AG08395 (cell line): Measurements from ENCODE around the gene SPIB.

Experiments
- DNase-seq: peaks from one replicate; pipeline ENCODE4 v3.0.0; 2012; ENCODE audit warnings: mixed read lengths, low spot score

SPIB gene

DNA sequence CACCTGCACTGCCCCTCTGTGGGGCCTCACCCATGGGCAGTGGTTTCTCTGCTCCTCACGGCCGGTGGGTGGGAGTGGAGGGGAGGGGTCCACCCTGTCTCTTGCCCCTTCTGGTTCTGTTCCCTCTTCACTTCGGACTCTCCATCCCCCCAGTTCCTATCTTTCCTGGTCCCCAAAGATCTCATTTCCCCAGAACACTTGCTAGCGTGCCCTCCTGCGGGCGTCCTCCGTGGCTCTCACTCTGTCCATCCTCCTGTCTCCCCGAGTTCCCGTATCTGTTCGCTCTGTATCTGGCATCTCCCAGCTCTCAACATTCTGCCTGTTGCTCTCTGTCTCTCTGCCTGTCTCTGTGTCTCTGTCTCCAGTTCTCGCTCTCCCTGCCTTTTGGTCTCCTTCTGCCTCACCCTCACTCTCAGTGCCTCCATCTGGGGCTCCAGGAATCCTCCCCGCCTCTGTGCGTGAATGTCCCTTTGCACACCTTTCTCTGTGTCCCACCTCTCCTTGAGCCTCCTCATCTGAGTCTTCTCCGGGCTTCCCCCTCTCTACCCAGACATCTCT, 363 bp downstream of the SPIB start:
- no peak for DNase-seq

DNA sequence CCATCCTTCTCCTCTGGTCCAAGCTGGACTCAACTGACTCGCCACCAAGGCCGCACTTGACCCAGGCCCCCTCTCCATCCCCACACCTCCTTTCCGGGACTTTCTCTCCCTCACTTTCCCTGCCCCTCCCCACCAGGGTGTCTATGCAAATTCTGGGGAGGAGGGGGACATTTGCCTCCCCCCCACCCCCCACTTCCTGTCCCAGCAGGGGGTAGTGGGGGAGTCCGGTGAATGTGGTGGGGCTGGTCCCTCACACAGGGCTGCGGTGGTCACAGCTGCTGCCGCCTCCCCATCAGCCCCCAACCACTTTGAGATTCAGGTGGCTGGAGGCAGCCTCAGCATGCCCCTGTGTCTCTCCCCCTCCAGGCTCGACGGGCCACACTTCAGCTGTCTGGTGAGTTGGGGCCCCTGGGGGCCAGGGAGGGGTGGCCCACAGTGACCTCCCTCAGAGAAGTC, 870 bp downstream of the SPIB start:
- DNase-seq = no peak

DNA sequence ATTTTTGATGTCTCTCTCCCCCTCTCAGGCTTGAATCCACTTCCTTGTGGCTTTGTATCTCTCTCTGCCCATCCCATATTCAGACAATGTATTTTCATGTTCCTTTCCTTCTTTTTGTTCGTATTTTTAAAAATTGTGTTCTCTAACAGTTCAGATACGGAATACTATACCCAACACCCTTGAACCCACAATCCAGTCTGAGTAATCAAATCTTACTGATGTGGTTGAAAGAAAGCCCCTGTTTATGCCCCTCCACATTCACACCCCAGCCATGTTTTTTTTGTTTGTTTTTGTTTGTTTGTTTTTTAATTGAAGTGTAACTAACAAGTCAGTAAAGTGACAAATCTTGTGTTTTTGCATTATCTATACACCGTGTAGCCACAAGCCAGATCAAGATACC, 1.4 kb downstream of the SPIB start:
- no peak for DNase-seq

DNA sequence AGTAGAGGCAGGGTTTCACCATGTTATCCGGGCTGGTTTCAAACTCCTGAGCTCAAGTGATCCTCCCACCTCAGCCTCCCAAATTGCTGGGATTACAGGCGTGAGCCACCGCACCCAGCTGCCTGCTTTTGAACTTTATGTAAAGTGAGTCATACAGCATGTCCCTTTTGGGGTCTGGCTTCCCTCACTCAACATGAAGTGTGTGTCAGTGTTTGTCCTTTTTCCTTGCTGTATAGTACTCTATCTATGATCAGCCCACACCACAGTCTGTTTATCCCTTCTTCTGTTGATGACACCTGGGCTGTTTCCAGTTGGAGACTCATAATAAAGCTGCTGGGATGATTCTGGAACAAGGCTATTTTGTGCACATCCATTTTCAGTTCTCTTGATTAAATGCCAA, 2.1 kb downstream of the SPIB start:
- no peak for DNase-seq

DNA sequence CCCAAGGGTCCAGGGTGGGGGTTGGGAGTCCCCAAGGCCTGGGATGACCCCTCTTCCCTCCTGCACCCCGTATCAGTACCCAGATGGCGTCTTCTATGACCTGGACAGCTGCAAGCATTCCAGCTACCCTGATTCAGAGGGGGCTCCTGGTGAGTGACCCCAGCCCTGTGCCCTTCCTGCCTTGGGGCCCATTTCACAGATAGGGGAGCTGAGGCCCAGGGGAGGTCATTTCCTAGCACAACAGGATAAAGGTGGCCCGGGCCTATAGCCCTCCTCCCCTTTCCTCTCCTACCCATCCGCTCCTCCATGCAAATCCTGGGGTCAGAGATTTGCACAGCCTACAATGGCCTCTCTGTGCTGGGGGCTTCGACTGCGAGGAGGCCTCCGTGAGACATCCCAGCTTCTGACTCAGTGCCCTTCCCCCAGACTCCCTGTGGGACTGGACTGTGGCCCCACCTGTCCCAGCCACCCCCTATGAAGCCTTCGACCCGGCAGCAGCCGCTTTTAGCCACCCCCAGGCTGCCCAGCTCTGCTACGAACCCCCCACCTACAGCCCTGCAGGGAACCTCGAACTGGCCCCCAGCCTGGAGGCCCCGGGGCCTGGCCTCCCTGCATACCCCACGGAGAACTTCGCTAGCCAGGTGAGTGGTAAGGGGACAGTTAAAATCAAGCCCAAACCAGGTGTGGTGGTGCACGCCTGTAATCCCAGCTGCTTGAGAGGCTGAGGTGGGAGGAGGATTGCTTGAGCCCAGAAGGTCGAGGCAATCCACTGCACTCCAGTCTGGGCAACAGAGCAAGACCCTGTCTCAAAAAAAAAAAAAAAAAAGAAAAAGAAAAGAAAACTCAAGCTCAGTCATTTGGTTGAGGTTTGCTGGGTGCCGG, 3.9 kb downstream of the SPIB start:
- DNase-seq = no peak

DNA sequence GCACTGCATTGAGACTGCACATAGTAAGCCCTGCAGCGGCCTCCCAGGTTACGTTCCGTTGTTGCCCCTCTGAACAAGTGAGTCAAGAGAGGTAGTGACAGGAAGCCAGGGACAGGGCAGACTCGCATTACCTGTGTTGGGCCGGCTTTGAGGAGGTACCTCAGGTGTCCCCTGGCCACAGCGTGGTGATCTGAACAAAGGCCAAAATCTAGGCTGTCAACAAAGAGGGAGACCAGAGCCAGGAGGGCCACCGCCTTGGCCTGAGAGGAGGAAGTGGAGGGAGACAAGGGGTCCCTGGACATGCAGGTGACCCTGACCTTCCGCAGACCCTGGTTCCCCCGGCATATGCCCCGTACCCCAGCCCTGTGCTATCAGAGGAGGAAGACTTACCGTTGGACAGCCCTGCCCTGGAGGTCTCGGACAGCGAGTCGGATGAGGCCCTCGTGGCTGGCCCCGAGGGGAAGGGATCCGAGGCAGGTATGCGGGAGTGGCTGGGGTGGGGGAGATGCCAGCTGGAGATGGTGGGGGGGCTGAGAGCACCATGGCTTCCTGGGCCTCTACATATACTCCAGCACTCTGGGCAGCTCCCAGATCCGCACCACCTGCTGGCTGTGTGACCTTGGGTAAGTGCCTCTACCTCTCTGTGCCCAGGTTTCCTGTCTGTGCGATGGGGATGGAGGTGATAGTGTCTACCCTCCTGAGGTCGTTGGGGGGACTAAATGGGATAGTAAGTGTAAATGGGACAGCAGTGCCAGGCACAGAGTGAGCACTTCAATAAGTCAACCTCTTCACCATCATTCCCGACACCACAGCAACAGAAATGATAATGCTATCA, 4.8 kb downstream of the SPIB start:
- no peak for DNase-seq

DNA sequence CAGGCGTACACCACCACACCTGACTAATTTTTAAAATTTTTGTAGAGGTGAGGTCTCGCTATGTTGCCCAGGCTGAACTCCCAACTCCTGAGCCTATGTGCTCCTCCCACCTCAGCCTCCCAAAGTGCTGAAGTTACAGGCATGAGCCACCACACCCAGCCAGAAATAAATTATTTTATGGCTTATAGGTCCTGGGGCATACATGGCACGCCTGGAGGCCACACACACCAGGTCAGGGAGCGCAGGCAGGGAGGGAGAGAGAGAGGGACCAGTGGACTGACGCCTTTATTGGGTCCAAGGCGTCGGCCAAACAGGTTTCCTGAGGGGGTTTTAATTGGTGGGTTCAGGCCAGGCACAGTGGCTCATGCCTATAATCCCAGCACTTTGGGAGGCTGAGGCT, 6.8 kb downstream of the SPIB start:
- DNase-seq = no peak

DNA sequence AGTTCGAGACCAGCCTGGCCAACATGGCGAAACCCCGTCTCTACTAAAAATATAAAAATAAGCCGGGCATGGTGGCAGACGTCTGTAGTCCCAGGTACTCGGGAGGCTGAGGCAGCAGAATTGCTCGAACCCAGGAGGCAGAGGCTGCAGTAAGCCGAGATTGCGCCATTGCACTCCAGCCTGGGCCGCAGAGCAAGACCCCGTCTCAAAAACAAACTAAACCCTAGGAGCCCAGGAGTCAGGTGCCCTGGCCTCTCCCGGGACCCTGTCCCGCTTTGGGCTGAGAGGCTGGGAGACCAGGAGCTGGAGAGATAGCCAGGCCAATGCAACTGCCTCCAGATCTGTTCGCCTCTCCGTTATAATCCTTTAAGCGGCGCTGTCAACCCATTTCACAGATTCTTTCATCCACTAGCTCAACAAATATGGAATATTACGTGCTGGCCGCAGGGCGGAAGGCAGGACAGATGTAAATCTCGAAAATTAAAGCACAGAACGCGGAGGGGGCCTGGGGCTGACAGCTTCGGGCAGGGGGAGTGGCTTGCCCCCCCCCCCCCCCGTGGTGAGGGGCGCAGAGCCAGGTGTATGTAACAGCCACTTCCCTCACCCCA, 8.7 kb downstream of the SPIB start:
- no peak for DNase-seq

DNA sequence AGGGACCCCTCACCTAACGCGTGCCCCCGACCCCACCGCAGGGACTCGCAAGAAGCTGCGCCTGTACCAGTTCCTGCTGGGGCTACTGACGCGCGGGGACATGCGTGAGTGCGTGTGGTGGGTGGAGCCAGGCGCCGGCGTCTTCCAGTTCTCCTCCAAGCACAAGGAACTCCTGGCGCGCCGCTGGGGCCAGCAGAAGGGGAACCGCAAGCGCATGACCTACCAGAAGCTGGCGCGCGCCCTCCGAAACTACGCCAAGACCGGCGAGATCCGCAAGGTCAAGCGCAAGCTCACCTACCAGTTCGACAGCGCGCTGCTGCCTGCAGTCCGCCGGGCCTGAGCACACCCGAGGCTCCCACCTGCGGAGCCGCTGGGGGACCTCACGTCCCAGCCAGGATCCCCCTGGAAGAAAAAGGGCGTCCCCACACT, 9.3 kb downstream of the SPIB start:
- DNase-seq = peak; percentile 64

DNA sequence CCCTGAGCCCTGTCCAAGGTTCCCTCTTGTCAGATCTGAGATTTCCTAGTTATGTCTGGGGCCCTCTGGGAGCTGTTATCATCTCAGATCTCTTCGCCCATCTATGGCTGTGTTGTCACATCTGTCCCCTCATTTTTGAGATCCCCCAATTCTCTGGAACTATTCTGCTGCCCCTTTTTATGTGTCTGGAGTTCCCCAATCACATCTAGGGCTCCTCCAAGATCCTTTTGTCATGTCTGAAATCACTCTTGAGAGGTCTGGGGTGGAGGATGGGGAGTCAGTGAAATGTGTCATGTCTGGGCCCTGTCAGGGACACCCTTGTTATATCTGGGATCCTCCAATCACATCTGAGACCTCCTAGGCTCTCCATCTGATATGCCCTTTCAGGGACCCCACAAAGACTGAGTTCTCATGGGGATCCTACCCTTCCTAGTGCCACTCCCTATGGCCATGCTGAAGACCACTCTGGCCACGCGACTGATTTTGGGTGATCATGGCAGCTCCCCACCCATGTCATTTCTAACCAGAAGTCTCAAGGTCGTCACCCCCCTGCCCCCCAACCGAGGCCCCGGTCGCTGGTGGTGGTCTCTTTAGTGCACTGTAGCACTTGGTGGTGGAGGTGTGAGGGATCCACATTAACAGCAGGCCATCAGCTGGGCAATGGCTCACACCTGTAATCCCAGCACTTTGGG, 10.2 kb downstream of the SPIB start:
- DNase-seq = no peak

DNA sequence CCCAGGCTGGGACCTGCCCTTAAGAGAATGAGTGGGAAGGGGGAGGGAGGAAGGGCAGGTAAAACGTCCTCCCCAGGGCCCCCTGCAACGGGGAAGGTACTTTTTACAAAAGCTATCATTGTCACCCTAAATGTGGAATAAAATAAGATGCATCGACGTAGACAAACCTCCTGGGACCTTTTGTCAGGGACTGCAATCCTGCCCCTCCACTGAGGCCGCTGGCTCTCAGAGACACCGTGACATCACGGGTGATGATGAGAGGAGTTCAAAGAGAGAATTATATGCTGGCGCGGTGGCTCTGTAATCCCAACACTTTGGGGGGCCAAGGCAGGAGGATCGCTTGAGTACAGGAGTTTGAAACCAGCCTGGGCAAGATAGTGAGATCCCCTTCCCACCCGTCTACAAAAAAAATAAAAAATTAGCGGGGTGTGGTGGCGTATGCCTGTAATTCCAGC, 12.2 kb downstream of the SPIB start:
- DNase-seq = no peak

DNA sequence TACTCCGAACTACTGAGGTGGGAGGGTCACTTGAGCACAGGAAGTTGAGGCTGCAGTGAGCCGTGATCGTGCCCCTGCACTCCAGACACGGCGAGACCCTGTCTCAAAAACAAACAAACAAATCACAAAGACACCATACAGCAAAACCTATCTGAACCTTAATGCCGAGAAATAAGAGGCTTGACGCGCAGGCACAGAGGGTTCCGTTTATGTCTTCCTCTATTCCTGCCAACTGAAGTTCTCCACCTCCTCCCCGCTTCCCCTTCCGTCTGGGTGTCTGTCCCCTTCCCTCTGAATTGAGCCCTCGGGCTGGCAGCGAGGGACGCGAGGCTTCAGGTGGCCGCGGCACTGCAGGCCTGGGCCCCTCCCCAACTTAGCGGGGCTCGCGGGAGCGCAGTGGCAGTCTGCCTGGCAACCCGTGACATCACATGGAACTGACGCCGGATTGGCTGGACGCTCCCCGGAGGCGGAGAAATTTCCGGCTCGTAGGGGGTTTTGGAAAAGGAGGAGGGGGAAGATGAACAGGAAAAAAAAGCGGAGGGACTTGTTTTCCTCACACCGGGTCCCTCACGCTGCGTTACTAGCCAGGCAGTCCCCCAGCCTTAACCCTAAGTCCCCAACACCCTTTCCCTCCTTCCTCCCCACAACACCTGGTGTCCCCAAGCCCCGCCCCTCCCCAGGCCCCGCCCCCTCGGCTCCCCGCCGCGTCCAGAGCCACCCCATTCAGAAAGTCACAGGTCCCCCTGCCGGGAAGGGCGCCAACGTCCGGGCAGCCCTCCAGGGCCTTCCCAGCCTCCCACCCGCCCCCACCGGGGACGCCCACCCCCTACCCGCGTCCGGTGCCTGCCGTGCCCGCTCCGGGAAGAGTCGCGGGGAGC, 12.8 kb downstream of the SPIB start:
- DNase-seq = peak; percentile 93

DNA sequence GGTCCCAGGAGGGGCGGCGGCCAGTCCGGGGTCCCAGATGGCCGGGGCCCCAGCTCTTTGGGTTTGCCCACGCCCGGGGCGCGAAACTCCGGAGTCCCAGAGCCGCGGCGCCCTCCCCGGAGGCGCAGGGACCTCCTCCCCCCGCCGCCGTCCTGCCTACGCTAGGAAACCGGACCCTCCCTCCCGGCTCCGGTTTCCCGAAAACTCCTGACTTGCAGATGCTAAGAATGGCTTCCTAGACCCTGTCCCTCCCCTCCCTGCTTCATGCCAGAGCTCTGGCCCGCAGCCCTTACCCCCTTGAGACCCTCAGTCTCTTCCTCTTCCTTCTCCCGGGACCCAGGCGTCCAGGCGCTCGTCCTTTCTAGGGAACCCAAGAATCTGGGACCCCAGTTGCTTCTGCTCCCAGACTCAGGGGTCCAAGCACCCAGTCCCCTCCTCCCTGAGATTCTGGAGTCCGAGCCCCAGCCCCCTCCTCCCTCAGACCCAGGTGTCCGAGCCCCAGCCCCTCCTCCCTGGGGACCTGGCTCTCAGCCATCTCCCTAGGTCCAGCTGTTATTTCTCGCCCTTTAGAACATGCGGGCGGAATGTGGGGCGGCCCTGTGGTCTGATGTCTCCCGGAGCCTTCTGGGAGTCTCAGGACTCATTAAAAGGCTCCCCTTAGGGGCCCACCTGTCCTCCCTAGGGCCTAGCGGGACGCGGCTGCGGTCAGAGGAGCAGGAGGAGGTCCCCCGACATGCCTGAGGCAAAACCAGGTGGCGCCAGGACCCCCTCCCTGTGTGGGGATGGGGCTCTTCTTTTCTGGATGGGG, 13.7 kb downstream of the SPIB start, which contains the start of gene MYBPC2:
TSS of gene MYBPC2 (plus strand) at position 672 of the 808 bp plus-strand sequence. CDS start at position 734, 62 bp downstream.
- DNase-seq = no peak

DNA sequence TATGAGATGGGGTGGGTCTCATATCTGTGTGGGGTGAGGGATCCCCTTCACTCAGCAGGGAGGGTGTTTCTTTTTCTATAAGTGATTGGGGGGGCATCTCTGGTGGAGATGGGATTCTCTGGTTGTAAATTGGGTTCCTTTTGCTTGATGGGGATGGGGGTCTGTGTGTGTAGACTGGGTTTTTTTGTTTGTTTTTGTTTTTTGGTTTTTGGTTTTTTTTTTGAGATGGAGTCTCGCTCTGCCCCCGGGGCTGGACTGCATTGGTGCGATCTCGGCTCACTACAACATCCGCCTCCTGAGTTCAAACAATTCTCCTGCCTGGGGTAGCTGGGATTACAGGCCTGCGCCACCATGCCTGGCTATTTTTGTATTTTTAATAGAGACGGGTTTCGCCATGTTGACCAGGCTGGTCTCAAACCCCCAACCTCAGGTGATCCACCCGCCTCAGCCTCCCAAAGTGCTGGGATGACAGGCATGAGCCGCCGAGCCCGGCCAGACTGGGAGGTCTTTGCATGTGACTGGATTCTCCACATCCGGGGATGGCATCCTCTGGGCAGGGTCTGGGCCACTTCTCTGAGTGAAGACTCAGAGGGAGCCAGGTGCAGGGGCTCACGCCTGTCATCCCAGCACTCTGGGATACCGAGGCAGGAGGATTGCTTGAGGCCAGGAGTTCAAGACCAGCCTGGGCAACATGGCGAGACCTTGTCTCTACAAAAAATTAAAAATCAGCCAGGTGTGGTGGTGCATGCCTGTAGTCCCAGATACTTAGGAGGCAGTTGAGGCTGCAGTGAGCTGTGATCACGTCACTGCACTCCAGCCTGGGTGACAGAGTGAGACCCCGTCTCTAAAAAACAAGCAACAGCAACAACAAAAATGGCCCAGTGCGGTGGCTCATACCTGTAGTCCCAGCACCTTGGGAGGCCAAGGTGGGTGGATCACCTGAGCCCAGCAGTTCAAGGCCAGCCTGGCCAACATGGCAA, 14.8 kb downstream of the SPIB start:
- no peak for DNase-seq

DNA sequence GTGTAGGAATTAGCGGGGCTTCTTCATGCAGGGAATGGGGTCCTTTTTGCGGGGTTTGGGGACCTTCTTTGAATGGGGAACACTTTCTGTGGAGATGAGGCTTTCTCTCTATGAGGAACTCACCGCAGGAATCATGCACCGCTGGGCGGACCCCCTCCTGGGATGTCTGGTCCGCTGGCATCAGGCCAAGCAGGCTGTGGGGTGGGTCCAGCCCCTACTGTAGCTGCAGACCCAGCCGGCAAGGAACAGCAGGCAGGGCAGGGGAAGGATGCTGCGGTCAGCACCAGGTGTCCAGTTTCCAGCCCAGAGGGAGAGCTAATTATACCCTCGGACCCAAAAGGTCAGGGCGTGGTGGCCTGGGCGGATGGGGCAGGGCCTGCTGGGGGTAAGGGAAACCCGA, 15.8 kb downstream of the SPIB start:
- DNase-seq = no peak

DNA sequence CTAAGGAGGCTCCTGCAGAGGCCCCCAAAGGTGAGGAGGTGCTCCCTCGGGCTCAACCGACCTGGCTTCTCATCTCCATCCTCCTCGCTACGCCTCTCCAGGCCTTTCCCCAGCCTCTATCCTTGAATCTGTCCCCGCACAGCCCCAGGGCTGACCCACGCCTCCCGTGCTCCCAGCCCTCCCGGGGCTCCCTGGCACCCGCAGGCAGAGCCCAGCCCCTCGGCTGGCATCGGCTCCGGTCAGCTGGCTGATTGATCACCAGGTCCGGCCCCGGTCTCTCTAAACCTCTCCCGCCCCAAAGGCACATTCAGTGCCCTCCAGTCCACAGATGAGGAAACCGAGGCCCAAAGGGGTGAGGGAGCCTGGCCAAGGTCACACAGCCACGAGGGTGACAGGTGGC, 16.5 kb downstream of the SPIB start:
- DNase-seq = no peak

DNA sequence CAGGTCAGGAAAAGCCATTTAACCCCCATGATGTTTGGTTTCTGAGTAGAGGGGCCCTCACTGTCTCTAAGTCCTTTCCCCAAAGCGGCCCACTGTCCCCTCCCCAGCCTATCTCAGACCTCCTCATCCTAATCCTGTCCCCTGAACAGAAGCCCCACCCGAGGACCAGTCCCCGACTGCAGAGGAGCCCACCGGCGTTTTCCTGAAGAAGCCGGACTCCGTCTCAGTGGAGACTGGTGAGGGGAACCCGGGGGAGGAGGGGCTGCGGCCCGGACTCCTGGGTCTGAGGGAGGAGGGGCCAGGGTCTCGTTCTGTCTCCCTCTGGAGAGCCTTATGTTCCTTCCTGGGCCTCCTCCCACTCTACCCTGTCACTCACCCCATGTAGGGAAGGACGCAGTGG, 16.9 kb downstream of the SPIB start:
- no peak for DNase-seq

DNA sequence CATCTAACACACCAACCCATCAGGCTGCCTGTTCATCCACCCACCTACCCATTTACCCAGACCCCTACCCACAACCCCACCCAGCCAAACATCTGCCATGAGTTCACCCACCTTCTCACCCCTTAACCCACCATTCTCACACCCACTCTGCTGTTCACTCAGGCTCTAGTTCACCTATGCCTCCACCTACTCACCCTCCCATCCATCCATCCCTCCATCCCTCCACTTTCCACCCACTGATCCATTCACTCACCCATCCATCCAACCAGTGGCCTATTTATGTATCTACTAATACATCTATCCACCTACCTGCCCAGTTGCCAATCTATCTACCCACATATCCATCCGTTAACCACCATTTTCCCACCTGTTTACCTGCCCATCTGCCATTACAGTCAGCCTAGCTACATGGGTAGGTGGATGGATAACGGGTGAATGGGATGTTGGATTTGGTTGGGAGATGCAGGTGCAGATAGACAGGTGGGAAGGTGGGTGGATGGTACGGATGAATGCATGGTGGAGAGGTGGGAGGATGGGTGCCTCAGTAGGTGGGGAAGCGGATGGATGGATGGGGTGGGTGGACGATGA, 19.2 kb downstream of the SPIB start:
- no peak for DNase-seq
